Measurements from ENCODE around the gene ETV6.

The ETV6 gene

GRCh38 chr12:11615481-11615880 is 34.0 kb upstream of the ETV6 start:
- Histone ChIP-seq H3K18ac (ENCODE audit: low read length) (no peak overlapping the region), H3K36me3 (ENCODE audit: control insufficient read depth, insufficient read depth, low read length) (no peaks in the 10 kb centered on the region), H3K4me1 (ENCODE audit: control insufficient read depth, low read depth, low read length) (no peaks in the 10 kb centered on the region), H3K27me3 (ENCODE audit: insufficient read depth, low read length, poor library complexity) (no peaks in the 10 kb centered on the region), H2AK5ac (ENCODE audit: low read length) (no peak overlapping the region), H3K4ac (ENCODE audit: low read depth, low read length) (no peak overlapping the region), H3K4me3 (ENCODE audit: low read length) (no peak overlapping the region), H2BK5ac (ENCODE audit: low read length) (no peak overlapping the region), H4K8ac (ENCODE audit: low read depth, low read length) (no peak overlapping the region), H2BK15ac (replicated peaks; ENCODE audit: low read depth) (no peak overlapping the region), H3K79me2 (ENCODE audit: control insufficient read depth, insufficient read depth, low read length) (no peaks in the 10 kb centered on the region), H3K27ac (ENCODE audit: low read depth, low read length) (no peak overlapping the region), H4K5ac (ENCODE audit: low read length) (no peak overlapping the region), H3K23ac (ENCODE audit: low read length) (no peak overlapping the region), H3K79me1 (ENCODE audit: low read length) (no peaks in the 10 kb centered on the region), H3K56ac (ENCODE audit: low read length) (no peak overlapping the region), H2BK120ac (ENCODE audit: low read depth, low read length) (no peak overlapping the region), H3K9ac (ENCODE audit: low read length) (no peak overlapping the region), H3K4me2 (ENCODE audit: low read length) (no peak overlapping the region)
- DNase-seq = no peak
- WGBS (ENCODE audit: extremely low coverage, insufficient coverage, low lambda C conversion rate) = no CpG with 5 or more reads among the region's 1 CpG

- Histone ChIP-seq H3K79me1 (ENCODE audit: low read length) (no peaks in the 10 kb centered on the region), H3K56ac (ENCODE audit: low read length) (no peak overlapping the region), H3K18ac (ENCODE audit: low read length) (no peak overlapping the region), H3K79me2 (ENCODE audit: control insufficient read depth, insufficient read depth, low read length) (no peaks in the 10 kb centered on the region), H3K27ac (ENCODE audit: low read depth, low read length) (no peak overlapping the region), H4K8ac (ENCODE audit: low read depth, low read length) (no peak overlapping the region), H3K36me3 (ENCODE audit: control insufficient read depth, insufficient read depth, low read length) (no peaks in the 10 kb centered on the region), H3K27me3 (ENCODE audit: insufficient read depth, low read length, poor library complexity) (no peaks in the 10 kb centered on the region), H3K4me3 (ENCODE audit: low read length) (no peak overlapping the region), H2BK5ac (ENCODE audit: low read length) (no peak overlapping the region), H3K4ac (ENCODE audit: low read depth, low read length) (no peak overlapping the region), H3K4me1 (ENCODE audit: control insufficient read depth, low read depth, low read length) (peaks cover 6% of the 10 kb centered on the region), H3K23ac (ENCODE audit: low read length) (no peak overlapping the region), H2BK120ac (ENCODE audit: low read depth, low read length) (no peak overlapping the region), H2BK15ac (replicated peaks; ENCODE audit: low read depth) (no peak overlapping the region), H3K9ac (ENCODE audit: low read length) (no peak overlapping the region), H4K5ac (ENCODE audit: low read length) (no peak overlapping the region), H2AK5ac (ENCODE audit: low read length) (no peak overlapping the region), H3K4me2 (ENCODE audit: low read length) (no peak overlapping the region)
- no peak for DNase-seq
These were observed 31.4 kb upstream of the ETV6 start for GRCh38 chr12:11618046-11618445.

- H3K4ac ChIP-seq (ENCODE audit: low read depth, low read length) = no peak overlapping the region
- no peak overlapping the region for H2BK5ac ChIP-seq (ENCODE audit: low read length)
- no peaks in the 10 kb centered on the region for H3K36me3 ChIP-seq (ENCODE audit: control insufficient read depth, insufficient read depth, low read length)
- no peak overlapping the region for H3K9ac ChIP-seq (ENCODE audit: low read length)
- H3K18ac ChIP-seq (ENCODE audit: low read length) = peak overlapping the region; percentile 87
- DNase-seq = peak; percentile 80
- no peak overlapping the region for H3K27ac ChIP-seq (ENCODE audit: low read depth, low read length)
- no CpG with 5 or more reads among the region's 5 CpGs for WGBS (ENCODE audit: extremely low coverage, insufficient coverage, low lambda C conversion rate)
- H2AK5ac ChIP-seq (ENCODE audit: low read length) = no peak overlapping the region
- no peaks in the 10 kb centered on the region for H3K27me3 ChIP-seq (ENCODE audit: insufficient read depth, low read length, poor library complexity)
- no peak overlapping the region for H3K4me3 ChIP-seq (ENCODE audit: low read length)
- no peak overlapping the region for H2BK15ac ChIP-seq (replicated peaks; ENCODE audit: low read depth)
- H3K79me1 ChIP-seq (ENCODE audit: low read length) = no peaks in the 10 kb centered on the region
- H3K23ac ChIP-seq (ENCODE audit: low read length) = no peak overlapping the region
- H3K56ac ChIP-seq (ENCODE audit: low read length) = no peak overlapping the region
- no peak overlapping the region for H4K5ac ChIP-seq (ENCODE audit: low read length)
- no peak overlapping the region for H3K4me2 ChIP-seq (ENCODE audit: low read length)
- peaks cover 14% of the 10 kb centered on the region for H3K4me1 ChIP-seq (ENCODE audit: control insufficient read depth, low read depth, low read length)
- peak overlapping the region; percentile 82 for H2BK120ac ChIP-seq (ENCODE audit: low read depth, low read length)
- H3K79me2 ChIP-seq (ENCODE audit: control insufficient read depth, insufficient read depth, low read length) = no peaks in the 10 kb centered on the region
- H4K8ac ChIP-seq (ENCODE audit: low read depth, low read length) = no peak overlapping the region
These were observed 27.6 kb upstream of the ETV6 start for GRCh38 chr12:11621797-11622423.

GRCh38 chr12:11622876-11623281 is 26.6 kb upstream of the ETV6 start:
- DNase-seq = peak; percentile 89
- H3K9ac ChIP-seq (ENCODE audit: low read length) = peak overlapping the region; percentile 7
- H4K5ac ChIP-seq (ENCODE audit: low read length) = no peak overlapping the region
- H2BK15ac ChIP-seq (replicated peaks; ENCODE audit: low read depth) = peak overlapping the region; percentile 86
- WGBS (ENCODE audit: extremely low coverage, insufficient coverage, low lambda C conversion rate) = no CpG with 5 or more reads among the region's 5 CpGs
- no peak overlapping the region for H4K8ac ChIP-seq (ENCODE audit: low read depth, low read length)
- no peak overlapping the region for H3K4me2 ChIP-seq (ENCODE audit: low read length)
- no peak overlapping the region for H2BK5ac ChIP-seq (ENCODE audit: low read length)
- no peaks in the 10 kb centered on the region for H3K36me3 ChIP-seq (ENCODE audit: control insufficient read depth, insufficient read depth, low read length)
- no peaks in the 10 kb centered on the region for H3K79me2 ChIP-seq (ENCODE audit: control insufficient read depth, insufficient read depth, low read length)
- peak overlapping the region; percentile 78 for H3K18ac ChIP-seq (ENCODE audit: low read length)
- peak overlapping the region; percentile 8 for H3K56ac ChIP-seq (ENCODE audit: low read length)
- peak overlapping the region; percentile 20 for H3K4ac ChIP-seq (ENCODE audit: low read depth, low read length)
- H3K23ac ChIP-seq (ENCODE audit: low read length) = no peak overlapping the region
- no peak overlapping the region for H2AK5ac ChIP-seq (ENCODE audit: low read length)
- H3K79me1 ChIP-seq (ENCODE audit: low read length) = no peaks in the 10 kb centered on the region
- H2BK120ac ChIP-seq (ENCODE audit: low read depth, low read length) = no peak overlapping the region
- no peaks in the 10 kb centered on the region for H3K27me3 ChIP-seq (ENCODE audit: insufficient read depth, low read length, poor library complexity)
- H3K4me3 ChIP-seq (ENCODE audit: low read length) = no peak overlapping the region
- peak overlapping the region; percentile 42 for H3K27ac ChIP-seq (ENCODE audit: low read depth, low read length)
- peaks cover 14% of the 10 kb centered on the region for H3K4me1 ChIP-seq (ENCODE audit: control insufficient read depth, low read depth, low read length)

- Histone ChIP-seq H3K79me1 (ENCODE audit: low read length) (no peaks in the 10 kb centered on the region), H4K8ac (ENCODE audit: low read depth, low read length) (no peak overlapping the region), H3K56ac (ENCODE audit: low read length) (peak overlapping the region; percentile 8), H3K23ac (ENCODE audit: low read length) (no peak overlapping the region), H3K18ac (ENCODE audit: low read length) (peak overlapping the region; percentile 78), H3K9ac (ENCODE audit: low read length) (no peak overlapping the region), H3K4me2 (ENCODE audit: low read length) (no peak overlapping the region), H2BK120ac (ENCODE audit: low read depth, low read length) (no peak overlapping the region), H3K4me1 (ENCODE audit: control insufficient read depth, low read depth, low read length) (peaks cover 14% of the 10 kb centered on the region), H3K27ac (ENCODE audit: low read depth, low read length) (peak overlapping the region; percentile 42), H4K5ac (ENCODE audit: low read length) (no peak overlapping the region), H3K79me2 (ENCODE audit: control insufficient read depth, insufficient read depth, low read length) (no peaks in the 10 kb centered on the region), H3K36me3 (ENCODE audit: control insufficient read depth, insufficient read depth, low read length) (no peaks in the 10 kb centered on the region), H3K27me3 (ENCODE audit: insufficient read depth, low read length, poor library complexity) (no peaks in the 10 kb centered on the region), H3K4me3 (ENCODE audit: low read length) (no peak overlapping the region), H3K4ac (ENCODE audit: low read depth, low read length) (no peak overlapping the region), H2AK5ac (ENCODE audit: low read length) (no peak overlapping the region), H2BK15ac (replicated peaks; ENCODE audit: low read depth) (peak overlapping the region; percentile 86), H2BK5ac (ENCODE audit: low read length) (no peak overlapping the region)
- no CpG with 5 or more reads among the region's 4 CpGs for WGBS (ENCODE audit: extremely low coverage, insufficient coverage, low lambda C conversion rate)
- peak; percentile 81 for DNase-seq
These were observed 26.1 kb upstream of the ETV6 start for GRCh38 chr12:11623382-11623781.

GRCh38 chr12:11624116-11624515 is 25.4 kb upstream of the ETV6 start:
- Histone ChIP-seq H4K8ac (ENCODE audit: low read depth, low read length) (no peak overlapping the region), H3K56ac (ENCODE audit: low read length) (no peak overlapping the region), H3K27me3 (ENCODE audit: insufficient read depth, low read length, poor library complexity) (no peaks in the 10 kb centered on the region), H3K27ac (ENCODE audit: low read depth, low read length) (no peak overlapping the region), H3K23ac (ENCODE audit: low read length) (no peak overlapping the region), H3K4me1 (ENCODE audit: control insufficient read depth, low read depth, low read length) (peaks cover 14% of the 10 kb centered on the region), H3K36me3 (ENCODE audit: control insufficient read depth, insufficient read depth, low read length) (no peaks in the 10 kb centered on the region), H2BK15ac (replicated peaks; ENCODE audit: low read depth) (no peak overlapping the region), H3K79me1 (ENCODE audit: low read length) (no peaks in the 10 kb centered on the region), H2BK120ac (ENCODE audit: low read depth, low read length) (no peak overlapping the region), H3K9ac (ENCODE audit: low read length) (no peak overlapping the region), H3K4me3 (ENCODE audit: low read length) (no peak overlapping the region), H3K4ac (ENCODE audit: low read depth, low read length) (no peak overlapping the region), H3K4me2 (ENCODE audit: low read length) (no peak overlapping the region), H4K5ac (ENCODE audit: low read length) (no peak overlapping the region), H2BK5ac (ENCODE audit: low read length) (no peak overlapping the region), H2AK5ac (ENCODE audit: low read length) (no peak overlapping the region), H3K18ac (ENCODE audit: low read length) (no peak overlapping the region), H3K79me2 (ENCODE audit: control insufficient read depth, insufficient read depth, low read length) (no peaks in the 10 kb centered on the region)
- WGBS (ENCODE audit: extremely low coverage, insufficient coverage, low lambda C conversion rate) = no CpG with 5 or more reads among the region's 1 CpG
- DNase-seq = no peak

Data from mesendoderm (in vitro differentiated cells).